GM19238 (cell line): ENCODE data around the gene MYO1E.
A peak's percentile ranks its signal among the peaks of the same experiment; 100 is the strongest.
"Not testable (repeated sequence)": the region's sequence is repeated elsewhere in the genome, so short reads cannot be mapped to it uniquely, and the experiment has no call there.

ENCODE experiments used
- DNase-seq: peaks from one replicate; pipeline ENCODE4 v3.0.0; 2011; ENCODE audit warnings: low spot score; ENCODE audit not compliant: insufficient read length

MYO1E gene

GRCh38 chr15:59372352-59373211 is at the start of gene MYO1E:
Gene MYO1E (minus strand): TSS chr15:59372871. CDS start chr15:59372500, 371 bp downstream.
- peak; percentile 61 for DNase-seq

GRCh38 chr15:59420986-59421618 is 48.4 kb upstream of the MYO1E start:
- DNase-seq: no peak

DNA sequence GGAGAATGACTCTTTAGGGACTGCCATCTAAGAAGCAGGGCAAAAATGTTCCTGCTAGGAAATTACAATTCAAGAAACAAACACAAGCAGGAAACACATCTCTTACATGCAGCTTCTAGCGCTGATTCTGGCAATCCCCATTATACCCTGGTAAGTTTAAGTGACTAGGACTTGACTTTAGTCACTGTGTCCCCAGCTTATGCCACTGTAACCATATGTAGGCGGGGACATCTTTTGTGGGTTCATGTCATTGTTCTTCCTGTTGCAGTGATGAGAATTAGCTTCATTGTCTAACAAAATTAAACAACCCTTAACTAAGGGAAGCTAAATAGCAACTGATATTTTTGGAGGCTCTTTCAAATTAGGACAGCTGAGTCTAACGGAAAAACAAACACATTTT is 47.4 kb upstream of the MYO1E start:
- DNase-seq: no peak

DNA sequence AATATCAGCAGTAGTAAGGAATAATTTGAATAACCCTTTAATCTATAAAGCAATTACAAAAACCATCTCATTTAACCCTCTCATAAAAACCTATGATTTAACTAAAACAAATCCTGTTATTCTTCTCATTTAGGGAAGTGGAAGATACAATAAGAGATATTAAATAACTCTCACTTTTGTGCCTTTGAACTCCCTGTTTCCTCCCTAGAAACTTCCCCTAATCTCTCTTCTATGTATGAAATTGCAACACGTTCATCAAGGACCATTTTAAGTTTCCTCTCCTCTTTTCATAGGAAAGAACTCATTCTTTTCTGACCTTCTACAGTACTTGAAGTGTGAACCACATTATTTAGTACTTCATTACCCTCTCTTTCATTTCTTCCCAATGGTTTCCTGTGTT is 46.5 kb upstream of the MYO1E start:
- DNase-seq: no peak

DNA sequence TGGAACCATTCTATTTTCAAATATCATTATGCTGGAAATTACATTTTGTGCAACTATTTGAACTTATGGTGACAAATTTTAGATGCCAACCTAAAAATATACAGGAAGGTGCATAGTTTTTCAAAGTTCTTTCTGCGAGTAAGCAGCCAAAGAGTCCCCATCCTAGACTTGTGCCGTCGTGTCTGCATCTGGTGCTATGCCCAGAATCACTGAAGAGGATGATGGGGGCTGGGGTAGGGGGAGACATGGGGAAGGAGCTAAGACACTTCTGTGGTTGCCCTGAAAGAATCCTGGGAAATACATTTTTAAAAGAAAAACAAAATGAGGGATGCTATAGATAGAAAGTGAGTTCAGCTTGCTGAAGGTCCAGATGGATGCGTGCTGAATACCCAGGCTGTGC is 44.1 kb upstream of the MYO1E start:
- no peak for DNase-seq

GRCh38 chr15:59413577-59413976 is 40.9 kb upstream of the MYO1E start:
- no peak for DNase-seq

- no peak for DNase-seq
Observed at GRCh38 chr15:59410391-59410896, 37.8 kb upstream of the MYO1E start.

- no peak for DNase-seq
Observed at GRCh38 chr15:59407946-59408345, 35.3 kb upstream of the MYO1E start.

DNA sequence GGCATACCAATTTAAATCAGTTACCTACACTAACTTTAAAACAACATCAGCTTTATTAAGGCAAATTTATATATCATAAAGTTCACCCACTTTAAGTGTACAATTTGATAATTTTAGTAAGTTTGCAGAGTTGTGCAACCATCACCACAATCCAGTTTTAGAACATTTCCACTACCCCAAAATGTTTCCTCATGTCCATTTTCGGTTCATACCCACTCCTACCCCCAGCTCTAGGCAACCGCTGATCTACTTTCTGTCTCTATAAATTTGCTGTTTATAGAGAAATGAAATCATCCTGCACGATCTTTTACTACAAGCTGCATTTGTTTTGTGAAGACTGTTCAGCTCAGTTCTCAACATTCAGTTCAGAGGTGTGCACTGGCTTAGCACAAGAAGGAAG is 33.8 kb upstream of the MYO1E start:
- no peak for DNase-seq

DNA sequence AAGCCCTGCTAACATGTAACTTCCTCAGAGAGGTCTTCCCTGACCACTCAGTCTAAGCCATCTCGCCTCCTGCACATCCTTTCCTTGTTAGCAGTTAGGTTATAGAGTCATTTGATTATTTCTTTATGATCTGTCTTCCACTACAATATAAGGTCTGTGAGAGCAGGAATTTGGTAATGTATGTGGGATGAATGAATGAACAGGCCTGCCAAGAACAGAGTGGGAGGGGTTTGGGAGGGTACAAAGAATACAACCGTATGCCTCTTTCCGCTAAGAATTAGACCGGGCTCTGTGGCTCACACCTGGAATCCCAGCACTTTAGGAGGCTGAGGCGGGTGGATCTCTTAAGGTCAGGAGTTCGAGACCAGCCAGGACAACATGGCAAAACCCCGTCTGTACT is 32.4 kb upstream of the MYO1E start:
- no peak for DNase-seq

DNA sequence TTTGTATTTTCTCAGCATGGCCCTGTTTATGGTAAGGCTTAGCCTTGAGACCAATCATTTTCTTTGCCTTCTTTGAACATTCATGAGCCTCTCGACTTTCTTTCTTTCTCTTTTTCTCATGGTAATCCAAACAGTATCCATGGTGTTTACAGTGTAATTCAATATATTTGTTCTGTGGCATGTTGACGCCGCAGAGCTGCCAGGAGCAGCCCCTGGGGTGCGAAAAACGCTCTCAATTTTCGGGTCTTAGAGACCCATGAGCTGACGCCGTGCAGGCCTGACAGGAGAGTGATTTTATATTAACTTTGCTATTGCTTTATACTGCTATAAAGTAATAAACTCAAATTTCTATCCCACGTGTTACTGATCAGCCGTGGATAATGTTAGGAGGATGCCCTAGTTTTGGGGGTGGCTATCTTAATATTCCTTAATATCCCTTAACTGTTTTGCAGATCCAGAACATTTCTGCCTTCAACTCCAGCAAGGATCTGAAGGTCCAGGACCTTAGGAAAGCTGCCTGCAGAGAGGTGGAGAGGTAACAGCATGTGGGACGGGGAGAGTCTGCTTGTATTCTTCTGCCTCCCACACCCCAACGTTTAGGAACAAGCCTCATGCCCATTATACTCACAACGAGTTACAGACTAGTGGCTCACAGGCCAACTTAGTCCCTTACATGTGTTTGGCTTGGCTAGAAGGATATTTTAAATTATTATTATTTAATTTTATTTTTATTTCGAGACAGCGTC is 29.3 kb upstream of the MYO1E start:
- DNase-seq: no peak

- not testable (repeated sequence) for DNase-seq
Observed at GRCh38 chr15:59401051-59401823, 28.6 kb upstream of the MYO1E start.

DNA sequence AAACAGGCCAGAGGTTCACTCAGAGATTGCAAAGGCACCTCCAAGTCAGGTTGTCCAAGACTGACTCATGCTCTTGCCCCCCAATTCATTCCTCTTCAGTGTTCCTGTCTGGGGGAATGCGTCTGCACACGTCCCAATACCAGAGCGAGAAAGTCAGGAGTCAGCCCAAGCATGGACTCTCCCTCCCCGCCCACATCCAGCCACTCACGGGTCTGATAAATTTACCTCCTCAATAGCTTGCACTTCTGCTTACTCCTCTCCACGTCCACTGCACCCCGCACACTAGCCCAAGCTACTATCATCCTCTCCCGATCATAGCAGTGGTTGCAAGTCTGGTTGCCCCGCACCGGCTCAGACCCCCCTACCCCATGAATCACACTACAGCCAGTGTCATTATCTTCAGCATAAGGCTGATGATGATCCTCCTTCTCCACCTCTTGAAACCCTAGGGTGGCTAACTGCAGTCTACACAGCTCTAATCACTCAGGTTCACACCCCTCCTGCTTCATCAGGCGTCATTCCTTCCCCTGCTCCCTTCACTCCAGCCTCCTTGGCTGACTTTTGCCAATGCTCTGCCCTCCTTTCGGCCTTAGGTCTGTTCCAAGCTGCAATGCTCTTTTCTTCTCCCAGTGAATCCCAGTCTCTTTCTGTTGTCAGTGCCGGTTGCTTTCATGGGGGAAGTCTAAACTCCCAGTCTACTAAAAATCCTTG is 27.6 kb upstream of the MYO1E start:
- no peak for DNase-seq

- DNase-seq: peak; percentile 42
Observed at GRCh38 chr15:59399465-59400102, 26.9 kb upstream of the MYO1E start.

- no peak for DNase-seq
Observed at GRCh38 chr15:59398220-59398619, 25.5 kb upstream of the MYO1E start.

DNA sequence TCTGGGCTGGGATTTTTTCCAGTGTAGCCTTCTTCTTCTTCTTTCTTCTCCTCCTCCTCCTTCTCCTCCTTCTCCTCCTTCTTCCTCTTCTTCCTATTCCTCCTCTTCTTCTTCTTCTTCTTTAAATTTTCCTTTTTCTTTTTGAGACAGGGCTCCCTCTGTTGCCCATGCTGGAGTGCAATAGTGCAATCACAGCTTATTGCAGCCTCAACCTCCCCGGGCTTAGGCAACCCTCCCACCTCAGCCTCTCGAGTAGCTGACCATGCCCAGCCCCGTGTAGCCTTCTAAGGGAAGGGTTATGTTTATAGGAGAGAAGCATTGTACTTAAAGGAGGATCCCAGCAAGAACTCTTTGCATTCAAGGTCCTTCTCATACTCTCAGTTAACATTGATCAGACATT is 24.0 kb upstream of the MYO1E start:
- DNase-seq: no peak

DNA sequence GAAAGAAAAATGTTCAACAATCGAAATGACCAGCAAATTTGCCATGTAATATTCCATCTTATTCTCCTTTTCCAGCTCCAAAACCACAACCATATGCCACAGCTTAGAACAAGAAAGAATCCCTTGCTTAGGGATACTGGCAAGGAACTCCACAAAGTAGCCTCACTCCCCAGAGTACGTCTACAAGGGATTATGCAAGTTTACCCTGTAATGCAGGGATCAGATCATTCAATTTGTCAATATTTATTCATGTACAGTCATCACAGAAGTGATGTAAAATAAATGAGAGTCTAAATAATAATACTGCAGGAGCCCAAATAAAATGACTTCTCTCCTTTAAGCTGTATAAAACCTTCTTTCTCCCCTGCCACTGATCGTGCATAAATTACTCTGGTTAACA is 23.5 kb upstream of the MYO1E start:
- no peak for DNase-seq

DNA sequence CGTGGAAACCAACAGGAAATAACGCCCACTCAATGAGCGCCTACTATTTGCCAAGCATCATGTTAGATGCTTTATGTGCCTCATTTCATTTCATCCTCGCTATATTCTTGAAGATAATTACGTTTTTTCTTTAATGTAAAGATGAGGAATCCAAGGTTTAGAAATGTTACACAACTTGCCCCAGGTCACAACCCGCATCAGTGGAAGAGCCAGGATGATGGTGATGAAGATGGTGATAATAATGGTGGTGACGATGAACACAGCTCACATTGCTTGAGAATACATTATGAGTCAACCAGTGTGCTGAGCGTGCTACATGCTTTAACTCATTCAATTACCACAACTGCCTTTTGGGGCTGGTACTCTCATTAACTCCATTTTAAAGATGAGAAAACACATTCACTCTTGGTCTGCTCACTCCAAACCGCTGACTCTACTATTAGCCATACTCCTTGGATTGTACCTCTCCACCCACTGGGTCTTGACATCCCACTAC is 21.5 kb upstream of the MYO1E start:
- DNase-seq: no peak

DNA sequence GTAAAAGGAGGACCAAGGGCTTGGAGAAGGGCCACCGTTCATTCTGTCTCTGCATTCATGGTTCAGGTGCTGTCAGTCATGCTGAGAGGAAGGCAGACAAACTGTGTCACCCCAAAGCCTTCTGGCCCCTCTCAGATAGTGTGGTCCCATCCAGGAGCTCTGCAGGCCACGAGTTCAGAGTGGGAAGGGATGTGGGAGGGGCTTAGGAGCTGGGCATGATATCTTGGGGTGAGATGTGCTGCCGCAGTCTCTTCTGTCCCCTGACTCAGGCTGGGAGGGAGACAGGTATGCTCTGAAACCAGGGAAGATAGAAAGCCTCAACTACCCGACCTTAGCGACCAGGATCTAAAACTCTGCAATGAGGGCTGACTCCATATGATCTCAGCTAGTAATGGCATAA is 19.6 kb upstream of the MYO1E start:
- no peak for DNase-seq

- DNase-seq: no peak
Observed at GRCh38 chr15:59388670-59389069, 16.0 kb upstream of the MYO1E start.
